Activated CD4-positive, alpha-beta memory T cell treated with anti-CD3 and anti-CD28 coated beads, Interleukin-2, amount 10 ng/mL, durations not matched to agents 7 days and 5 days (primary cell): ENCODE results near the gene FAM76B. TPM values are rescaled to one million over a fixed set of nuclear protein-coding genes. Genes with fewer than 3 reads are reported as not detected.

ENCODE experiments used
- CTCF ChIA-PET: fragments of 350-600 bp; sonication (Branson Sonifier 250); formaldehyde crosslinking; loops from one replicate; lab custom pipeline; 2021; ENCODE audit warnings: antibody characterized with exemption, inconsistent platforms; lab: Charles Lee
- POLR2A ChIA-PET: fragments of 350-600 bp; sonication (Branson Sonifier 250); formaldehyde crosslinking; loops from one replicate; lab custom pipeline; 2021; ENCODE audit warnings: antibody characterized with exemption; lab: Charles Lee
- DNase-seq: peaks from one replicate; pipeline ENCODE4 v3.0.0-alpha.2; 2020
- H3K27ac Mint-ChIP-seq: one replicate; pipeline ENCODE4 v1.8.0; 2021; ENCODE audit warnings: mild to moderate bottlenecking, mixed read lengths
- H3K27me3 Mint-ChIP-seq: one replicate; pipeline ENCODE4 v1.8.0; 2021; ENCODE audit warnings: mixed read lengths
- H3K36me3 Mint-ChIP-seq: one replicate; pipeline ENCODE4 v1.8.0; 2021; ENCODE audit warnings: low read depth, mixed read lengths
- H3K4me1 Mint-ChIP-seq: one replicate; pipeline ENCODE4 v1.8.0; 2021; ENCODE audit warnings: mixed read lengths
- H3K4me3 Mint-ChIP-seq: one replicate; pipeline ENCODE4 v1.8.0; 2021; ENCODE audit warnings: mild to moderate bottlenecking, mixed read lengths
- H3K9me3 Mint-ChIP-seq: one replicate; pipeline ENCODE4 v1.8.0; 2021; ENCODE audit warnings: mixed read lengths
- total RNA-seq, 2 experiments: library from RNA; stranded (reverse); gene quantifications; one replicate each; pipeline ENCODE4 v1.2.3, GENCODE V29; 2021

FAM76B gene
- total RNA-seq, 2 experiments from 2014 or later, result 48.1 to 51.5 TPM

GRCh38 chr11:95762534-95762933, 27.0 kb downstream of the FAM76B start:
- Mint-ChIP-seq H3K4me1 (no peaks in the 10 kb centered on the region), H3K27me3 (no peaks in the 10 kb centered on the region), H3K4me3 (no peak overlapping the region), H3K36me3 (peaks cover 2% of the 10 kb centered on the region), H3K27ac (no peak overlapping the region), H3K9me3 (no peaks in the 10 kb centered on the region)
- DNase-seq, result no peak
- ChIA-PET CTCF (interaction anchor here (0.8 to 11.7 kb wide), 5 partner anchors 12 to 607 kb away, joined by 3 to 129 read pairs (median 3); no protein-coding TSS in a partner anchor), POLR2A (interaction anchor here (1.1 kb wide), 2 partner anchors 27 to 62 kb away, joined by 3 read pairs; partner anchors contain the start of genes CEP57 and FAM76B)

- H3K27ac Mint-ChIP-seq, result no peak overlapping the region
- DNase-seq, result no peak
- POLR2A ChIA-PET, result interaction anchor here (1.1 kb wide), 1 partner anchor 693 kb away, joined by 3 read pairs; no protein-coding TSS in a partner anchor
- CTCF ChIA-PET, result interaction anchor here (0.9 to 11.7 kb wide), 3 partner anchors 36 to 665 kb away, joined by 3 to 129 read pairs (median 3); no protein-coding TSS in a partner anchor
- H3K9me3 Mint-ChIP-seq, result no peaks in the 10 kb centered on the region
- no peaks in the 10 kb centered on the region for H3K36me3 Mint-ChIP-seq
- no peaks in the 10 kb centered on the region for H3K4me1 Mint-ChIP-seq
- no peaks in the 10 kb centered on the region for H3K27me3 Mint-ChIP-seq
- no peak overlapping the region for H3K4me3 Mint-ChIP-seq
Observed at GRCh38 chr11:95760941-95761340, 28.6 kb downstream of the FAM76B start.

- H3K9me3 Mint-ChIP-seq, result no peaks in the 10 kb centered on the region
- ChIA-PET CTCF (no interaction called here), POLR2A (no interaction called here)
- no peaks in the 10 kb centered on the region for H3K36me3 Mint-ChIP-seq
- no peak overlapping the region for H3K27ac Mint-ChIP-seq
- no peak for DNase-seq
- H3K4me1 Mint-ChIP-seq, result no peaks in the 10 kb centered on the region
- H3K27me3 Mint-ChIP-seq, result peaks cover 10% of the 10 kb centered on the region
- H3K4me3 Mint-ChIP-seq, result no peak overlapping the region
Observed at GRCh38 chr11:95751515-95751914, 38.1 kb downstream of the FAM76B start.

- no peaks in the 10 kb centered on the region for H3K36me3 Mint-ChIP-seq
- no peak for DNase-seq
- no peak overlapping the region for H3K27ac Mint-ChIP-seq
- ChIA-PET POLR2A (interaction anchor here (0.6 kb wide), 1 partner anchor 82 kb away, joined by 3 read pairs; no protein-coding TSS in a partner anchor), CTCF (interaction anchor here (1.7 kb wide), 1 partner anchor 594 kb away, joined by 3 read pairs; no protein-coding TSS in a partner anchor)
- H3K4me3 Mint-ChIP-seq, result no peak overlapping the region
- H3K4me1 Mint-ChIP-seq, result no peaks in the 10 kb centered on the region
- no peaks in the 10 kb centered on the region for H3K9me3 Mint-ChIP-seq
- peaks cover 10% of the 10 kb centered on the region for H3K27me3 Mint-ChIP-seq
Observed at GRCh38 chr11:95750101-95750500, 39.5 kb downstream of the FAM76B start.

- no peaks in the 10 kb centered on the region for H3K36me3 Mint-ChIP-seq
- H3K4me3 Mint-ChIP-seq, result no peak overlapping the region
- POLR2A ChIA-PET, result interaction anchor here (1.4 kb wide), 1 partner anchor 50 kb away, joined by 3 read pairs; the partner anchor contains the start of gene FAM76B
- CTCF ChIA-PET, result interaction anchor here (1.2 kb wide), 1 partner anchor 10 kb away, joined by 3 read pairs; no protein-coding TSS in a partner anchor
- H3K4me1 Mint-ChIP-seq, result peaks cover under 1% of the 10 kb centered on the region
- no peak for DNase-seq
- no peaks in the 10 kb centered on the region for H3K9me3 Mint-ChIP-seq
- H3K27ac Mint-ChIP-seq, result no peak overlapping the region
- H3K27me3 Mint-ChIP-seq, result no peaks in the 10 kb centered on the region
Observed at GRCh38 chr11:95739108-95739938, 50.3 kb downstream of the FAM76B start.

- Mint-ChIP-seq H3K4me1 (peaks cover 6% of the 10 kb centered on the region), H3K27ac (no peak overlapping the region), H3K36me3 (no peaks in the 10 kb centered on the region), H3K27me3 (peaks cover 2% of the 10 kb centered on the region), H3K4me3 (no peak overlapping the region), H3K9me3 (no peaks in the 10 kb centered on the region)
- ChIA-PET POLR2A (no interaction called here), CTCF (no interaction called here)
- no peak for DNase-seq
Observed at GRCh38 chr11:95736809-95737208, 52.8 kb downstream of the FAM76B start.

GRCh38 chr11:95736355-95736754, 53.2 kb downstream of the FAM76B start:
- Mint-ChIP-seq H3K27me3 (peaks cover 4% of the 10 kb centered on the region), H3K9me3 (no peaks in the 10 kb centered on the region), H3K4me3 (no peak overlapping the region), H3K4me1 (peaks cover 6% of the 10 kb centered on the region), H3K27ac (no peak overlapping the region), H3K36me3 (no peaks in the 10 kb centered on the region)
- DNase-seq, result no peak
- POLR2A ChIA-PET, result no interaction called here
- CTCF ChIA-PET, result no interaction called here

GRCh38 chr11:95734009-95734572, 55.5 kb downstream of the FAM76B start:
- CTCF ChIA-PET, result interaction anchor here (0.7 kb wide), 1 partner anchor 691 kb away, joined by 3 read pairs; no protein-coding TSS in a partner anchor
- Mint-ChIP-seq H3K27ac (no peak overlapping the region), H3K4me1 (peaks cover 6% of the 10 kb centered on the region), H3K9me3 (no peaks in the 10 kb centered on the region), H3K4me3 (no peak overlapping the region), H3K36me3 (no peaks in the 10 kb centered on the region), H3K27me3 (peaks cover 4% of the 10 kb centered on the region)
- DNase-seq, result no peak
- POLR2A ChIA-PET, result interaction anchor here (0.7 kb wide), 1 partner anchor 578 kb away, joined by 3 read pairs; no protein-coding TSS in a partner anchor

- Mint-ChIP-seq H3K27me3 (peaks cover 4% of the 10 kb centered on the region), H3K9me3 (no peaks in the 10 kb centered on the region), H3K36me3 (no peaks in the 10 kb centered on the region), H3K4me1 (peaks cover 6% of the 10 kb centered on the region), H3K27ac (no peak overlapping the region), H3K4me3 (no peak overlapping the region)
- CTCF ChIA-PET, result interaction anchor here (0.6 to 0.7 kb wide), 3 partner anchors 28 to 692 kb away, joined by 3 read pairs; no protein-coding TSS in a partner anchor
- POLR2A ChIA-PET, result no interaction called here
- DNase-seq, result no peak
Observed at GRCh38 chr11:95732930-95733602, 56.5 kb downstream of the FAM76B start.

GRCh38 chr11:95729462-95729861, 60.1 kb downstream of the FAM76B start:
- Mint-ChIP-seq H3K36me3 (no peaks in the 10 kb centered on the region), H3K4me3 (no peak overlapping the region)

GRCh38 chr11:95728790-95729189, 60.8 kb downstream of the FAM76B start:
- H3K27me3 Mint-ChIP-seq, result peaks cover 11% of the 10 kb centered on the region
- no peaks in the 10 kb centered on the region for H3K36me3 Mint-ChIP-seq
- CTCF ChIA-PET, result interaction anchor here (0.9 to 1.0 kb wide), 2 partner anchors 24 to 575 kb away, joined by 3 read pairs; no protein-coding TSS in a partner anchor
- POLR2A ChIA-PET, result no interaction called here
- H3K9me3 Mint-ChIP-seq, result no peaks in the 10 kb centered on the region
- H3K27ac Mint-ChIP-seq, result no peak overlapping the region
- no peak for DNase-seq
- no peak overlapping the region for H3K4me3 Mint-ChIP-seq
- no peaks in the 10 kb centered on the region for H3K4me1 Mint-ChIP-seq

More at GRCh38 chr11:95729462-95729861, 60.1 kb downstream of the FAM76B start:
- Mint-ChIP-seq H3K27me3 (peaks cover 11% of the 10 kb centered on the region), H3K4me1 (peaks cover 6% of the 10 kb centered on the region), H3K9me3 (no peaks in the 10 kb centered on the region), H3K27ac (no peak overlapping the region)
- CTCF ChIA-PET, result interaction anchor here (1.0 kb wide), 1 partner anchor 9 kb away, joined by 3 read pairs; no protein-coding TSS in a partner anchor
- POLR2A ChIA-PET, result no interaction called here
- no peak for DNase-seq

- Mint-ChIP-seq H3K27me3 (peaks cover 11% of the 10 kb centered on the region), H3K9me3 (no peaks in the 10 kb centered on the region), H3K4me1 (no peaks in the 10 kb centered on the region), H3K36me3 (no peaks in the 10 kb centered on the region), H3K4me3 (no peak overlapping the region), H3K27ac (no peak overlapping the region)
- CTCF ChIA-PET, result interaction anchor here (0.9 to 1.0 kb wide), 2 partner anchors 23 to 574 kb away, joined by 3 read pairs; no protein-coding TSS in a partner anchor
- POLR2A ChIA-PET, result no interaction called here
- no peak for DNase-seq
Observed at GRCh38 chr11:95728094-95728493, 61.5 kb downstream of the FAM76B start.
